ENCODE results near the gene RPTOR.

GRCh38 chr17:80649200-80649644 lies 104.6 kb downstream of the RPTOR start:
- TF ChIP-seq CTCF (optimal IDR thresholded peaks at IDR 0.05 in 1 of 3, IDR thresholded peaks at IDR 0.05 in 1 of 3, conservative IDR thresholded peaks at IDR 0.05 in 1 of 3; ENCODE audit: extremely low read depth in 1 of 3, insufficient read depth in 2 of 3, low read length in 3 of 3) (no peak), EZH2 (IDR thresholded peaks at IDR 0.05; ENCODE audit: low read length) (no peak)

All from keratinocyte (primary cell).